ENCODE measurements around the gene CHST1.

CHST1 gene

GRCh38 chr11:45665206-45665932, at the start of gene CHST1:
Gene CHST1, minus strand, starts transcription at chr11:45665622. Its CDS starts 14,699 bp downstream, at chr11:45650923.
- DNase-seq, result no peak

- no peak for DNase-seq
These were observed 48.2 kb upstream of the CHST1 start for GRCh38 chr11:45713573-45713972.

- DNase-seq, result no peak
These were observed 45.1 kb upstream of the CHST1 start for GRCh38 chr11:45710561-45710960.

- DNase-seq, result no peak
These were observed 43.7 kb upstream of the CHST1 start for GRCh38 chr11:45708887-45709663.

- no peak for DNase-seq
These were observed 39.2 kb upstream of the CHST1 start for GRCh38 chr11:45704635-45705034.

- no peak for DNase-seq
These were observed 38.7 kb upstream of the CHST1 start for GRCh38 chr11:45704133-45704532.

- no peak for DNase-seq
These were observed 37.1 kb upstream of the CHST1 start for GRCh38 chr11:45702511-45702910.

- DNase-seq, result no peak
These were observed 33.5 kb upstream of the CHST1 start for GRCh38 chr11:45698777-45699497.

- no peak for DNase-seq
These were observed 27.5 kb upstream of the CHST1 start for GRCh38 chr11:45692808-45693453.

GRCh38 chr11:45688472-45689033, 23.1 kb upstream of the CHST1 start:
- no peak for DNase-seq

- DNase-seq, result no peak
These were observed 22.4 kb upstream of the CHST1 start for GRCh38 chr11:45687836-45688235.

- no peak for DNase-seq
These were observed 20.6 kb upstream of the CHST1 start for GRCh38 chr11:45685964-45686537.

GRCh38 chr11:45684440-45684839, 19.0 kb upstream of the CHST1 start:
- no peak for DNase-seq

- DNase-seq, result no peak
These were observed 18.0 kb upstream of the CHST1 start for GRCh38 chr11:45683271-45684058.

- DNase-seq, result no peak
These were observed 14.4 kb upstream of the CHST1 start for GRCh38 chr11:45679806-45680205.

- DNase-seq, result no peak
These were observed 13.6 kb upstream of the CHST1 start for GRCh38 chr11:45678976-45679375.

- no peak for DNase-seq
These were observed 12.5 kb upstream of the CHST1 start for GRCh38 chr11:45677770-45678512.

- no peak for DNase-seq
These were observed 11.2 kb upstream of the CHST1 start for GRCh38 chr11:45676522-45677095.

GRCh38 chr11:45675646-45676045, 10.2 kb upstream of the CHST1 start:
- DNase-seq, result no peak

- DNase-seq, result no peak
These were observed 9.2 kb upstream of the CHST1 start for GRCh38 chr11:45674481-45675190.
